ENCODE data around the gene GDF15.

DNA sequence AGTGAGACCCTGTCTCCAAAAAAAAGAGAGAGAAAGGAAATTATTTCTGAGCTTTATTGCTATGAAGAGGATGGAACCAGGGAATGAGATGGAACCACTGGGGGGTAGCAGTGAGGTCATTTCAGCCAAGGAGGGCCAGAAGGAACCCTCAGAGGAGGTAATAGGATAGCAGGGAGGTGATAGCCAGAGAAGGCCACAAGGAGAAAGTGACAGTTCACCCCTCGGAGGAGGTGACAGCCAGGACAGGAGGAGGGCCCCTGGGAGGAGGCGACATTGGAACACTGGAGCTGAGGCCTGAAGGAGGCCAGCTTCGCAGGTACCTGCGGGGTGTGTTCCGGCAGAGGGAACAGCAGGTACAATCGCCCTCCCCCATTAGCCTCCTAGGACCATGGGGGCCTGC, 46.2 kb upstream of the GDF15 start:
- TF ChIP-seq, protein P1, sequence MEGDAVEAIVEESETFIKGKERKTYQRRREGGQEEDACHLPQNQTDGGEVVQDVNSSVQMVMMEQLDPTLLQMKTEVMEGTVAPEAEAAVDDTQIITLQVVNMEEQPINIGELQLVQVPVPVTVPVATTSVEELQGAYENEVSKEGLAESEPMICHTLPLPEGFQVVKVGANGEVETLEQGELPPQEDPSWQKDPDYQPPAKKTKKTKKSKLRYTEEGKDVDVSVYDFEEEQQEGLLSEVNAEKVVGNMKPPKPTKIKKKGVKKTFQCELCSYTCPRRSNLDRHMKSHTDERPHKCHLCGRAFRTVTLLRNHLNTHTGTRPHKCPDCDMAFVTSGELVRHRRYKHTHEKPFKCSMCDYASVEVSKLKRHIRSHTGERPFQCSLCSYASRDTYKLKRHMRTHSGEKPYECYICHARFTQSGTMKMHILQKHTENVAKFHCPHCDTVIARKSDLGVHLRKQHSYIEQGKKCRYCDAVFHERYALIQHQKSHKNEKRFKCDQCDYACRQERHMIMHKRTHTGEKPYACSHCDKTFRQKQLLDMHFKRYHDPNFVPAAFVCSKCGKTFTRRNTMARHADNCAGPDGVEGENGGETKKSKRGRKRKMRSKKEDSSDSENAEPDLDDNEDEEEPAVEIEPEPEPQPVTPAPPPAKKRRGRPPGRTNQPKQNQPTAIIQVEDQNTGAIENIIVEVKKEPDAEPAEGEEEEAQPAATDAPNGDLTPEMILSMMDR (IDR thresholded peaks at IDR 0.05): peak; percentile 43
- no peak for TF ChIP-seq FOXJ3 (CRISPR knock-in tag; IDR thresholded peaks at IDR 0.05)
